Endothelial cell (in vitro differentiated cells): Measurements from ENCODE around the gene SULT1C4. TPM values are rescaled to one million over a fixed set of nuclear protein-coding genes. Genes with fewer than 3 reads are reported as not detected.
"Not testable (repeated sequence)": the region's sequence is repeated elsewhere in the genome, so short reads cannot be mapped to it uniquely, and the experiment has no call there.

Experiments
- DNase-seq: peaks from one replicate; pipeline ENCODE4 v3.0.0; 2021; ENCODE audit warnings: low spot score
- H3K27ac Mint-ChIP-seq: one replicate; pipeline ENCODE4 v1.8.0; 2021; ENCODE audit warnings: mixed read lengths, inconsistent platforms; ENCODE audit not compliant: unreplicated experiment
- H3K27me3 Mint-ChIP-seq: one replicate; pipeline ENCODE4 v1.8.0; 2021; ENCODE audit warnings: mild to moderate bottlenecking, moderate library complexity, mixed read lengths, inconsistent platforms; ENCODE audit not compliant: unreplicated experiment
- H3K36me3 Mint-ChIP-seq: one replicate; pipeline ENCODE4 v1.8.0; 2021; ENCODE audit warnings: mild to moderate bottlenecking, low read depth, mixed read lengths, inconsistent platforms; ENCODE audit not compliant: unreplicated experiment
- H3K4me1 Mint-ChIP-seq: one replicate; pipeline ENCODE4 v1.8.0; 2021; ENCODE audit warnings: mild to moderate bottlenecking, mixed read lengths, inconsistent platforms; ENCODE audit not compliant: unreplicated experiment
- H3K4me3 Mint-ChIP-seq: one replicate; pipeline ENCODE4 v1.8.0; 2021; ENCODE audit warnings: mild to moderate bottlenecking, mixed read lengths, inconsistent platforms; ENCODE audit not compliant: unreplicated experiment
- H3K9me3 Mint-ChIP-seq: one replicate; pipeline ENCODE4 v1.8.0; 2021; ENCODE audit warnings: mixed read lengths, inconsistent platforms; ENCODE audit not compliant: unreplicated experiment
- CTCF ChIP-seq: fragments of 200-600 bp; sonication (generic); IDR thresholded peaks from one replicate; pipeline ENCODE4 v1.5.0; 2021; ENCODE audit warnings: antibody characterized with exemption; ENCODE audit not compliant: unreplicated experiment
- total RNA-seq: library from RNA; stranded (reverse); fragmentation: NEBNext Ultra II Directional; extraction: Animal tissue kit (Norgen Biotek cat#: 25700); gene quantifications from one replicate; pipeline ENCODE4 v1.2.1, GENCODE V29; 2021; ENCODE audit not compliant: unreplicated experiment

Gene SULT1C4
- total RNA-seq, 1 donor from 2014 or later: 22.6 TPM

GRCh38 chr2:108417254-108417653 is 39.5 kb downstream of the SULT1C4 start:
- H3K9me3 Mint-ChIP-seq: no peaks in the 10 kb centered on the region
- no peaks in the 10 kb centered on the region for H3K4me1 Mint-ChIP-seq
- no peak overlapping the region for H3K4me3 Mint-ChIP-seq
- no peak for TF ChIP-seq CTCF
- H3K27ac Mint-ChIP-seq: no peak overlapping the region
- no peak for DNase-seq
- H3K27me3 Mint-ChIP-seq: no peaks in the 10 kb centered on the region
- no peaks in the 10 kb centered on the region for H3K36me3 Mint-ChIP-seq

GRCh38 chr2:108418416-108418815 is 40.7 kb downstream of the SULT1C4 start:
- no peaks in the 10 kb centered on the region for H3K4me1 Mint-ChIP-seq
- H3K27me3 Mint-ChIP-seq: peaks cover 2% of the 10 kb centered on the region
- peaks cover 5% of the 10 kb centered on the region for H3K36me3 Mint-ChIP-seq
- no peaks in the 10 kb centered on the region for H3K9me3 Mint-ChIP-seq
- no peak for TF ChIP-seq CTCF
- no peak overlapping the region for H3K4me3 Mint-ChIP-seq
- H3K27ac Mint-ChIP-seq: no peak overlapping the region
- no peak for DNase-seq

- H3K36me3 Mint-ChIP-seq: peaks cover 11% of the 10 kb centered on the region
- H3K9me3 Mint-ChIP-seq: no peaks in the 10 kb centered on the region
- no peak overlapping the region for H3K4me3 Mint-ChIP-seq
- H3K27ac Mint-ChIP-seq: no peak overlapping the region
- TF ChIP-seq CTCF: no peak
- no peaks in the 10 kb centered on the region for H3K4me1 Mint-ChIP-seq
- no peak for DNase-seq
- peaks cover 2% of the 10 kb centered on the region for H3K27me3 Mint-ChIP-seq
Measured at GRCh38 chr2:108423067-108423466, 45.3 kb downstream of the SULT1C4 start.

GRCh38 chr2:108423502-108424251 is 45.9 kb downstream of the SULT1C4 start:
- H3K27ac Mint-ChIP-seq: no peak overlapping the region
- H3K4me1 Mint-ChIP-seq: no peaks in the 10 kb centered on the region
- no peak for DNase-seq
- peaks cover 11% of the 10 kb centered on the region for H3K36me3 Mint-ChIP-seq
- peaks cover 2% of the 10 kb centered on the region for H3K27me3 Mint-ChIP-seq
- H3K9me3 Mint-ChIP-seq: no peaks in the 10 kb centered on the region
- H3K4me3 Mint-ChIP-seq: no peak overlapping the region
- TF ChIP-seq CTCF: no peak

GRCh38 chr2:108428286-108429009 is 50.7 kb downstream of the SULT1C4 start:
- Mint-ChIP-seq H3K9me3 (no peaks in the 10 kb centered on the region), H3K27ac (no peak overlapping the region), H3K36me3 (peaks cover 23% of the 10 kb centered on the region), H3K4me1 (peaks cover 5% of the 10 kb centered on the region), H3K4me3 (no peak overlapping the region), H3K27me3 (no peaks in the 10 kb centered on the region)
- DNase-seq: no peak
- TF ChIP-seq CTCF: no peak

GRCh38 chr2:108435578-108435977 is 57.8 kb downstream of the SULT1C4 start:
- not testable (repeated sequence) for H3K27ac Mint-ChIP-seq, H3K4me3 Mint-ChIP-seq, H3K9me3 Mint-ChIP-seq, H3K27me3 Mint-ChIP-seq, DNase-seq
- Mint-ChIP-seq H3K4me1 (peaks cover 28% of the 10 kb centered on the region), H3K36me3 (peaks cover 35% of the 10 kb centered on the region)
